SJSA1 (cell line): ENCODE results near the gene LURAP1L. TPM values are rescaled to one million over a fixed set of nuclear protein-coding genes. Genes with fewer than 3 reads are reported as not detected.

ENCODE experiments used
- DNase-seq, 2 experiments: peaks; one replicate each; pipeline ENCODE4 v3.0.0-alpha.2; 2015 to 2020; ENCODE audit warnings: low spot score in 2 of 2, low read depth in 1 of 2
- H3K27ac ChIP-seq: fragments of 250-450 bp; sonication (Bioruptor Pico); 2 replicates; pipeline ENCODE4 v1.5.1; 2020; ENCODE audit warnings: mild to moderate bottlenecking, moderate library complexity
- H3K27me3 ChIP-seq: fragments of 250-450 bp; sonication (Bioruptor Pico); replicated peaks from 2 replicates; pipeline ENCODE4 v1.5.1; 2020; ENCODE audit warnings: mild to moderate bottlenecking, moderate library complexity
- H3K36me3 ChIP-seq: fragments of 250-450 bp; sonication (Bioruptor Pico); 2 replicates; pipeline ENCODE4 v1.5.1; 2020; ENCODE audit warnings: mild to moderate bottlenecking
- H3K4me1 ChIP-seq: fragments of 250-450 bp; sonication (Bioruptor Pico); replicated peaks from 2 replicates; pipeline ENCODE4 v1.6.1; 2021; ENCODE audit warnings: mild to moderate bottlenecking
- H3K4me3 ChIP-seq: fragments of 250-450 bp; sonication (Bioruptor Pico); 2 replicates; pipeline ENCODE4 v1.5.1; 2020; ENCODE audit warnings: mild to moderate bottlenecking
- H3K9me3 ChIP-seq: fragments of 250-450 bp; sonication (Bioruptor Pico); replicated peaks from 2 replicates; pipeline ENCODE4 v1.5.1; 2020; ENCODE audit warnings: mild to moderate bottlenecking
- total RNA-seq: library from RNA; depleted of rRNA; stranded (reverse); fragments of >200 nt; shearing (Covaris generic); gene quantifications from 2 replicates; pipeline ENCODE4 v1.2.3, GENCODE V29; 2014; rRNA removed

The LURAP1L gene, protein sequence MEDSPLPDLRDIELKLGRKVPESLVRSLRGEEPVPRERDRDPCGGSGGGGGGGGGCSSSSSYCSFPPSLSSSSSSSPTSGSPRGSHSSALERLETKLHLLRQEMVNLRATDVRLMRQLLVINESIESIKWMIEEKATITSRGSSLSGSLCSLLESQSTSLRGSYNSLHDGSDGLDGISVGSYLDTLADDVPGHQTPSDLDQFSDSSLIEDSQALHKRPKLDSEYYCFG
- 0.31 TPM in 1 of 2 replicates, not detected in the other for total RNA-seq

- H3K4me3 ChIP-seq, result peak within 1 kb of the TSS; percentile 43
- peak in 1 of 2 experiments; percentile 17 for DNase-seq
- no peaks in the 10 kb centered on the region for H3K36me3 ChIP-seq
- 0 out of 2 replicates have a peak, but pooled peaks cover 7% of the 10 kb centered on the region for H3K4me1 ChIP-seq
- H3K27me3 ChIP-seq, result no peaks in the 10 kb centered on the region
- no peaks in the 10 kb centered on the region for H3K9me3 ChIP-seq
- no peak within 1 kb of the TSS for H3K27ac ChIP-seq
Measured at GRCh38 chr9:12774861-12775678, at the start of gene LURAP1L. TSS of gene LURAP1L (plus strand) at chr9:12775020. CDS start at chr9:12775716, 696 bp downstream.

DNA sequence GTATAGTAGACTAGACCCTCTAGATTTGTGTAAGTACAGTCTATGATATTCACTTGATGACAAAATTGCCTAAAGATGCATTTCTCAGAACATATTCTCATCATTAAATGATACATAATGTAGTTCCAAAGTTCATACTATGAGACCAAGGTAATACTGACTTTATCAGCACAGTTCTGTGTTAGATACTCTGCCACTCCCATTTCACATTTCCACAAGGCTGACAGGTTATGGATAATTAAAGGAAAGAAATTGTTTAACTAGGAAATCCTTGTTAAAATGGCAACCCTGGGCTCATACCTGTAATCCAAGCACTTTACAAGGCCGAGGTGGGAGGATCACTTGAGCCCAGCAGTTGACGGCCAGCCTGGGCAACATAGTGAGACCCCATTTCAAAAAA lies 48.0 kb upstream of the LURAP1L start:
- Histone ChIP-seq H3K27me3 (no peaks in the 10 kb centered on the region), H3K27ac (no peak overlapping the region), H3K4me3 (no peak overlapping the region), H3K36me3 (no peaks in the 10 kb centered on the region), H3K4me1 (no peaks in the 10 kb centered on the region), H3K9me3 (no peaks in the 10 kb centered on the region)
- no peak for DNase-seq

GRCh38 chr9:12730198-12730597 lies 44.6 kb upstream of the LURAP1L start:
- Histone ChIP-seq H3K4me3 (no peak overlapping the region), H3K9me3 (no peaks in the 10 kb centered on the region), H3K27me3 (no peaks in the 10 kb centered on the region), H3K27ac (no peak overlapping the region), H3K36me3 (no peaks in the 10 kb centered on the region), H3K4me1 (no peaks in the 10 kb centered on the region)
- no peak for DNase-seq

DNA sequence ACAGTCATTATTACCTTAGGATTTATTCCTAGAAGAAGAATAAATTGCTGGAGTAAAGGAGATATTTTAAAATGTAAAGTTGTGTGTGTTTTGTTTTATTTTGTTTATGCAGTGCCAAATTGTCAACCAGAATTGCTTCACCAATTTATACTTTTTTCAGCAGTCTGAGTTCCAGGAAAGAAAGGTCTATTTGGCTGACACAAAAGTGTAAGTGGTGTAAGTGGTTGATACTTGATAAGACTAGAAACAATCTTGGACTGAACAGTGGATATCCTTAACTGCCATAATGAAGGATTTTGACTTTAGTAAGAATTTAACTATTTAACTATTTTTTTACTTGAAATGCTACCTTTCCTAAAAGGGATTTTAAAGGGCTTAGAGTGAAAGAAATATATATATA lies 43.9 kb upstream of the LURAP1L start:
- Histone ChIP-seq H3K9me3 (no peaks in the 10 kb centered on the region), H3K27me3 (no peaks in the 10 kb centered on the region), H3K4me3 (no peak overlapping the region), H3K36me3 (no peaks in the 10 kb centered on the region), H3K27ac (no peak overlapping the region), H3K4me1 (no peaks in the 10 kb centered on the region)
- DNase-seq, result no peak

DNA sequence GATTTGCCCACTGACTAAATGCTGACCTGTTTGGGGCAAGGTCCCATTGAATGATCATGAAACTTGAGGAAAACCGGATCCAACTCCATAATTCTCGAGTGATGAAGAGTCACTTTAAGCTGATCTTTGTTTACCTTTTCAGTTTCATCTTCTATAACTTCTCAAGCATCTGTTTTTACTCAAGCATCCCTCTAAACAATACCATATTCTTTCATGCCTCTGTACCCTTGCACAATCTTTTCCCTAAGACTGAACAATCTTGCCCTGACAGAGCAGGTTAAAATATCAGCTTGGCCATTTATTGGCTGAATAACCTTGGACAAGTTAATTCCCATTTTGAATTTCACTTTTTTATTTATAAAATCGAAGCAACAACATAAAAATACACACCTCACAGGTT lies 41.8 kb upstream of the LURAP1L start:
- no peaks in the 10 kb centered on the region for H3K4me1 ChIP-seq
- H3K27me3 ChIP-seq, result no peaks in the 10 kb centered on the region
- H3K4me3 ChIP-seq, result no peak overlapping the region
- DNase-seq, result no peak
- H3K9me3 ChIP-seq, result no peaks in the 10 kb centered on the region
- H3K27ac ChIP-seq, result no peak overlapping the region
- no peaks in the 10 kb centered on the region for H3K36me3 ChIP-seq

GRCh38 chr9:12735665-12736064 lies 39.2 kb upstream of the LURAP1L start:
- DNase-seq, result no peak
- Histone ChIP-seq H3K27ac (no peak overlapping the region), H3K9me3 (no peaks in the 10 kb centered on the region), H3K27me3 (no peaks in the 10 kb centered on the region), H3K4me1 (no peaks in the 10 kb centered on the region), H3K36me3 (no peaks in the 10 kb centered on the region), H3K4me3 (no peak overlapping the region)

DNA sequence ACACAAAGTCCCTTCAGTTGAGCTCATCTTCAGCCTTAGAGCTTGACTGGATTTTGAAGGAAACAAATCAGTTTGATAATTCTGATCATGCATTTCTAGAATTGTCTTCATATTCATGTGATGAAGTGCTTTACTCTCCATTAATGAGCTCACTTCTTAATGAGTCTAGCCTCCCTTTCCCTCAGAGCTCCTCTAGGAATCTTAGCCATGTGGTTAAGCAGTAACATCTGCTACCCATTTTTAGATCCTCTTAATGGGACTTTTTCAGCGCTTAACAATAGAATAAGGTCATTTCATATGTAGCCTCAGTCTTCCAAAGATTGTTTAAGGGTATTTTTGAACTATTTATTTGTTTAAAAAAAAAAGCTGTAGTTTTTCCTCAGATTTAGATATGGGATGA lies 36.9 kb upstream of the LURAP1L start:
- Histone ChIP-seq H3K4me3 (no peak overlapping the region), H3K36me3 (no peaks in the 10 kb centered on the region), H3K27me3 (no peaks in the 10 kb centered on the region), H3K4me1 (no peaks in the 10 kb centered on the region), H3K27ac (no peak overlapping the region), H3K9me3 (no peaks in the 10 kb centered on the region)
- no peak for DNase-seq

GRCh38 chr9:12739014-12739652 lies 35.7 kb upstream of the LURAP1L start:
- no peak for DNase-seq
- H3K9me3 ChIP-seq, result no peaks in the 10 kb centered on the region
- H3K4me3 ChIP-seq, result no peak overlapping the region
- no peaks in the 10 kb centered on the region for H3K27me3 ChIP-seq
- no peaks in the 10 kb centered on the region for H3K36me3 ChIP-seq
- no peaks in the 10 kb centered on the region for H3K4me1 ChIP-seq
- H3K27ac ChIP-seq, result no peak overlapping the region

- H3K9me3 ChIP-seq, result no peaks in the 10 kb centered on the region
- H3K27me3 ChIP-seq, result no peaks in the 10 kb centered on the region
- DNase-seq, result no peak
- no peak overlapping the region for H3K27ac ChIP-seq
- H3K4me3 ChIP-seq, result no peak overlapping the region
- no peaks in the 10 kb centered on the region for H3K36me3 ChIP-seq
- H3K4me1 ChIP-seq, result no peaks in the 10 kb centered on the region
Measured at GRCh38 chr9:12740845-12741244, 34.0 kb upstream of the LURAP1L start.

- Histone ChIP-seq H3K4me3 (no peak overlapping the region), H3K27ac (no peak overlapping the region), H3K4me1 (no peaks in the 10 kb centered on the region), H3K27me3 (no peaks in the 10 kb centered on the region), H3K9me3 (no peaks in the 10 kb centered on the region), H3K36me3 (no peaks in the 10 kb centered on the region)
- no peak for DNase-seq
Measured at GRCh38 chr9:12748016-12748415, 26.8 kb upstream of the LURAP1L start.

DNA sequence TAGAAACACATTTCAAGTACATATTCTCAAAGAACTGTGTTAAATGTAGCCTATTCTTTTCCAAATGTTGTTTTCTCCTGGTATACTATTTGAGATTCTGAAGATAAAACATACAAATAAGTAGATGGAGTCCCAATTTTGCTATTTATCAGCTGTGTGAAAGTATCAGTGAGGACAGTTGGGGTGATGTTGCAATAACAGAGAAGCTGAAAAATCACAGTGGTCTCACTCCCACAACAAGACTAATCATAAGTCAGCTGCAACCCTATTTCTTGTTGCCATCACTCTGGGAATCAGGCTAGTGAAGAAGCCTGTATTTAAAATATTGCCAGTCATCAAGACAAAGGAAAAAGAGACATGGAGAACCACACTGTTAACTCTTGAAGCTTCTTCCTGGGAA lies 25.9 kb upstream of the LURAP1L start:
- no peaks in the 10 kb centered on the region for H3K36me3 ChIP-seq
- H3K4me3 ChIP-seq, result no peak overlapping the region
- H3K9me3 ChIP-seq, result no peaks in the 10 kb centered on the region
- DNase-seq, result no peak
- H3K27ac ChIP-seq, result no peak overlapping the region
- no peaks in the 10 kb centered on the region for H3K27me3 ChIP-seq
- no peaks in the 10 kb centered on the region for H3K4me1 ChIP-seq

- H3K9me3 ChIP-seq, result no peaks in the 10 kb centered on the region
- no peaks in the 10 kb centered on the region for H3K4me1 ChIP-seq
- no peaks in the 10 kb centered on the region for H3K27me3 ChIP-seq
- H3K4me3 ChIP-seq, result no peak overlapping the region
- no peak overlapping the region for H3K27ac ChIP-seq
- H3K36me3 ChIP-seq, result no peaks in the 10 kb centered on the region
- DNase-seq, result no peak
Measured at GRCh38 chr9:12753931-12754330, 20.9 kb upstream of the LURAP1L start.

- H3K36me3 ChIP-seq, result no peaks in the 10 kb centered on the region
- peak in 1 of 2 experiments; percentile 15 for DNase-seq
- H3K9me3 ChIP-seq, result no peaks in the 10 kb centered on the region
- no peak overlapping the region for H3K27ac ChIP-seq
- H3K27me3 ChIP-seq, result no peaks in the 10 kb centered on the region
- no peak overlapping the region for H3K4me3 ChIP-seq
- H3K4me1 ChIP-seq, result 0 out of 2 replicates have a peak, but pooled peaks cover 3% of the 10 kb centered on the region
Measured at GRCh38 chr9:12759761-12760160, 15.1 kb upstream of the LURAP1L start.

DNA sequence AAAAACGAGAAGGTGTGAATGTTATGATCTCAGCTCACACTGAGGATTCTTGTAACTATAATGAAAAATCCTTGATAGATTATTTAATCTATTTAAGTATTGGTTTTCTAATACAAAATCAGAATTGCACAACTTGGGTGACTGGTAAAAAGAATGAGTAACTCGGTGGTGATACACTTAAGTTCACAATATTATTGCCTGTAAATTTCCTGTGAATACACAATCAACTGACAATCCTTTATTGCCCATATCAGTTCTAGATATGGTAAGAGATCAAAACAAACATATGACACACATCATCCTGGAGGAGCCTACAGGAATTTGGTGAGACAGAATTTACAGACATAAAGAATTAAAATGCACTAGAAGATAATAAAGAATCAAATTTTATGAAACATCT lies 14.1 kb upstream of the LURAP1L start:
- Histone ChIP-seq H3K9me3 (no peaks in the 10 kb centered on the region), H3K4me1 (0 out of 2 replicates have a peak, but pooled peaks cover 3% of the 10 kb centered on the region), H3K27ac (no peak overlapping the region), H3K4me3 (no peak overlapping the region), H3K27me3 (no peaks in the 10 kb centered on the region), H3K36me3 (no peaks in the 10 kb centered on the region)
- DNase-seq, result no peak
